GM10847 (cell line): Measurements from ENCODE around the gene PPFIA4.

ENCODE experiments used
- POLR2A ChIP-seq: IDR thresholded peaks from 2 replicates; pipeline ENCODE4 v1.6.1; 2011; ENCODE audit not compliant: insufficient read length; ENCODE audit errors: extremely low read depth

The PPFIA4 gene

GRCh38 chr1:203045821-203046594 lies 19.7 kb downstream of the PPFIA4 start:
- no peak for TF ChIP-seq POLR2A

GRCh38 chr1:203046984-203047630 lies 20.8 kb downstream of the PPFIA4 start:
- no peak for TF ChIP-seq POLR2A

DNA sequence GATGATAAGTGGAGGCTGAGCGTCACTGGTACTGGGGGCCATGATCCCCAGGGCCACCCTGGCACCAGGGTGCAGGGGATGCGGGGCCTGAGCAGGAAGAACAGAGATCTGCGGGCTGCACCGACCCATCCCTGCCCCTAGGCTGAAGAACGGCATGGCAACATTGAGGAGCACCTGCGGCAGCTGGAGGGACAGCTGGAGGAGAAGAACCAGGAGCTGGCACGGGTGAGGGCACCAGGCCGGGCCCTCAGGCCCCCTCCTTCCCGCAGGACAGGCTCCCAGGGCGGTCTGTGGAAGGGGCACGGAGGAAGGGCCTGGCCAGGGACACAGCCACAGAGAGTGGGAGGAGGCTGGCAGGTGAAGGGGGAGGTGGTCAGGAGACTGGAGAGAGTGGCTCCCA lies 21.8 kb downstream of the PPFIA4 start:
- TF ChIP-seq POLR2A = no peak

- TF ChIP-seq POLR2A = no peak
Measured at GRCh38 chr1:203048555-203049051, 22.3 kb downstream of the PPFIA4 start.

- TF ChIP-seq POLR2A = no peak
Measured at GRCh38 chr1:203049077-203049476, 22.8 kb downstream of the PPFIA4 start.

DNA sequence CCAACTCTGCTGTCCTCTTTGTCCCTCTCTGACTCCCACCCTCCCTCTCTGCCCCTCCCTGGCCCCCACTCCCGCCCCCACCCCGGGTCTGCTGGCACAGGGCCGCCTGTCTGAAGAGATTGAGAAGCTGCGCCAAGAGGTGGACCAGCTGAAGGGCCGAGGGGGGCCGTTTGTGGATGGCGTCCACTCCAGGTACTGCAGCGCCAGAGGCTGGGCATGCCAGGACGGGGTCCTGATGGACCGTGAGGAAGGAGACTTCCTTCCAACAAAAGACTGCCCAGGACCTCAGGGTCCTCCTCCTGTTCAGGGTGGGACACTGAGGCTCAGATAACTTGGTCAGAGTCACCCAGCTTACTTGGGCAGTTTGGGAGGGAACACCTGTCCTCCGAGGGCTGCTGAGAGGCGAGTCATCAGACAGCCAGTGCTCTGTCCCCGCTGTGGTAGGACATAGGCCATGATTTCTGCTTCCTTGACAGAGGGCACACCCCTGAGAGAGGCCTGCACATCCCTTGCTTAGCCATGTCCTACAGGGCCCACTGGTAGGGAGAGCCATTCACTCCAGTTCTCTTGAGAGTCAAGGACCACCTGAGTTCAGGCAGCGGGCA lies 23.4 kb downstream of the PPFIA4 start:
- no peak for TF ChIP-seq POLR2A

- no peak for TF ChIP-seq POLR2A
Measured at GRCh38 chr1:203050826-203051225, 24.5 kb downstream of the PPFIA4 start.

- no peak for TF ChIP-seq POLR2A
Measured at GRCh38 chr1:203051841-203052324, 25.6 kb downstream of the PPFIA4 start.

DNA sequence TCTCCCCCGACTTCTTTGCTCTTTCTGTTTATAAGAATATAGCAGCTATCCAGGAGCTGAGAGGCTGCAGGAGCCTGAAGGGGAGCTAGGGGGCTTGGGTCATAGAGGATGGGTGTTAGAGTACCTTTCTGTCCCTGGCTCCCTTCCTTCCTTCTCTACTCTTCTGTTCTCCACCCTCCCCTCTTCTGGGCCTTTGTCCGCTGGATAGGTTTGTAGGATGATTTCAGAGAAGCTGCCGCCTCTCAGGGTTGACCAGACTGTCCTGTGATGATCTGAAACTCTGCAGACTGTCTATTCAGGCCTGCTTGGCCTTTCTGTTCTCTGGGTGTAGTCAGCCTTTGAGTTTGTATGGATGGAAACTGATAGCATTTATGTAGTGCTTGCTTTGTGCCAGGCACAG lies 26.3 kb downstream of the PPFIA4 start:
- no peak for TF ChIP-seq POLR2A

DNA sequence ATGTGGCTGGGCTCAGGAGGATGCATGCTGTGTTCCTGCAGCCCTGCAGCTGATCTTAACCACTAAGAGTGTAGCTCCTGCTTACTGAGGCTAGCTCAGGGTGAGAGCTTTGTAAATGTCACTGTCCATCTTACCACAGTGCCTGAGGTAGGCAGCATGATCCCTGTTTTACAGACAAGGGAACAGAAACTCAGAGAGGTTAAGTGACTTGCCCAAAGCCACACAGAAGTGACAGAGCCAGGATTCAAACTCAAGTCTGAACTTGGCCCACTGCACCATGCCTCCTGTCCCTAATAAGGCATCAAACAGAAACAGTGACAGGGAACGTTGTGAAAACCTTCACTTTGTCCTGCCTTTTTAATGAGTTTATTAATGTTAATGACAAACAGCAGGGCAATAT lies 27.9 kb downstream of the PPFIA4 start:
- TF ChIP-seq POLR2A = no peak

DNA sequence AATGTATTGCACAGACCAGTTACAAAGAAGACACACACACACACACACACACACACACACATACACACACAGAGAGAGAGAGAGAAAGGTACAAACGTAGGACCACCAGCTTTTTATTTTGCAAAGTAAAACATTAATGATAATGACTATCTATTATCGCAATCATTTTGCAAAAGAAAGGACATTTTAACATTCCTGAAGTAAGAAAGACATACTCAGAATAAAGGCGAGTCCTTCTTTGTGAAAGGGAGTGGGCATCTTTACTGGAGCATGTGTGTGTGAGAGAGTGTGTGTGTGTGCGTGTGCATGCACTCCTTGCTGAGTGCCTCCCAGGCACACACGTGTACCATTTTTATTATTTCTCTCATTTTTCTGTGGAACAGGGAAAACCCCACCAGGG lies 28.4 kb downstream of the PPFIA4 start:
- TF ChIP-seq POLR2A = no peak

GRCh38 chr1:203055161-203055799 lies 29.0 kb downstream of the PPFIA4 start:
- TF ChIP-seq POLR2A = no peak

DNA sequence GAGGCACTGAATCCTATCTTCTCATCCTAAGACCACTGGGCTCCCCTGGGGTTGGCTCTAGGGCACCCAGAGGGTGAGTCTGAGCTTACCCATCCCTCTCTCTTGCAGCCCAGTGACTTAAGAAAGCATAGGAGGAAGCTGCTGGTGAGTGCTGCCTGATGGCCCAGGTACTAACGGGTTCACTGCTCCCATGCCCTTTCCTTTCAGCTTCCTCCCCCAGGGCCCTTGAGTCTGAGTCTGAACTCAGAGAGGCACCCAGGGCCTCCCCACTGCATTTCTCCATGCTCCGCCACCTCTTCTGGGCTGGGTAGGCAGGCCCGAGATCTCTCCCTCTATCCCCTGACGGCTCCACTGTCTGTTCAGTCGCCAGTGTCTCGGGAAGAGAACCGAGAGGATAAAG lies 29.7 kb downstream of the PPFIA4 start:
- TF ChIP-seq POLR2A = no peak

DNA sequence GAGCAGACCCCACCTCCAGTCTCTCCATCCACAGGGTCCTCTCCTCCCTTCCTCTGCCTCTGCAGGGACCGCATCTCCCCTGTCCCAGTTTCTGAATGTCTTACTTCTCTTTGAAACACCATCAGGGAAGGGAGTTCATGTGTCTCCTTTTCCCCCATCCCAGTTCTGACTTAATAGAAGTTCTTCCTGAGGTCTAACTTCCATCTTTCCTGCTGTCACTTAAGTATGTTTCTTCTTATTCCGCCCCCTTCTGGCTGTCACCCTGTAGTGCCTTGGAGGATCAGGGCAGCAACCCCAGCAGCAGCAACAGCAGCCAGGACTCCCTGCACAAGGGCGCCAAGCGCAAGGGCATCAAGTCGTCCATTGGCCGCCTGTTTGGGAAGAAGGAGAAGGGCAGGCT lies 30.2 kb downstream of the PPFIA4 start:
- TF ChIP-seq POLR2A = no peak

DNA sequence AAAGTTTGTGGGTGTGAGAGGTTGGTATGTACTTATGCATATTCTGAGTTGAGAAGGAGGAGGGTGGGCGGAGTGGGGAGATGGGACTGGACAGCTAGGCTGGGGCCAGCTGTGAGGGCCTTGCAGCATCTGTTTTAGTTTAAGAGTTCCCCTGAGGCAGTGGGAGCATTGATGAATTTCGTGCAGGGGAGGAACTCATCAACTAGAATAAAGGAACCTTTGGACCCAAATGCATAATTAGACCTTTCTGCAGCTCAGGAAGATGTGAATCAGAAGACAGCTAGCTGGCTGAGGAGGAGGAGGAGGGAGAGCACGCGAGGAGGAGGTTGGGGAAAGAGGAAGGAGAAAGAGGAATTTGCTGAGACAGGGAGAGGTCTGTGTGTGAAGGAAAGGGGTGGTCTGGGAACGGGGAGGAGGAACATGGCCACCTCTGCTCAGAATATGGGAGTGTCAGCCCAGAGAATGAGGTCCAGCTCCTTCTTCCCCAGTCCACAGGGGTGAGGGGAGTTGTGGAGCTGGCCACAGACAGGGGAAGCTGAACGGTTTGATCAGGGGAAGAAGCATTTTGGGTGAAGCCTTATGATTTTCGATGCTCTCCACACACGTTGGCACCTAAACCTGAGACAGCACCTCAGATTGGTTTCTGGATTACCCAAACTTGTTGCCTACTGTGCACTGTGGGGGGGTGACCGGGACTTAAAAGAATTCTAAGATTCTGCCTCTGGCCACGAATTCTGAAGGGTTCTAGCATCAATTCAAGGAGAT lies 31.8 kb downstream of the PPFIA4 start:
- TF ChIP-seq POLR2A = no peak
